ENCODE measurements around the gene EYS.

DNA sequence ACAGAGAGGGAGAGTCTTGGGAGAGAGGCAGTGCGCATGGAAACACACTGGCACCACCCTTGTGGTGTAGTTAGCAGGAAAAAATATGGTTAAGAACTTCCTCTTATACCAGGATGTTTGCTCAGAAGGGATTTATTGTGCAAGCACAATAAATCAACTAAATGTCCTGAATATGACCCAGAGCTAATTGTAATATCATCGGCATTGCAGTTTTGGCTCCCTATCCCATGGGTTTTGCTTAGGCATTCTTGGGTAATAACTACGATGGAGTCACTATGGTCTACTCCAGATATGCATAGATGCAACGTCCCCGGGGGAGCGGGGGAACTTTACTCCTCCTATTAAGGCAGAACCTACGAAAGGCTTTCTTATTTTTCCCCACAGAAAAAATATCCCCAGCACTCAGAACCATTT lies 751.6 kb downstream of the EYS start:
- TF ChIP-seq EZH2 (conservative IDR thresholded peaks at IDR 0.05; ENCODE audit: low read depth, low read length) = no peak
- TF ChIP-seq, protein P1, sequence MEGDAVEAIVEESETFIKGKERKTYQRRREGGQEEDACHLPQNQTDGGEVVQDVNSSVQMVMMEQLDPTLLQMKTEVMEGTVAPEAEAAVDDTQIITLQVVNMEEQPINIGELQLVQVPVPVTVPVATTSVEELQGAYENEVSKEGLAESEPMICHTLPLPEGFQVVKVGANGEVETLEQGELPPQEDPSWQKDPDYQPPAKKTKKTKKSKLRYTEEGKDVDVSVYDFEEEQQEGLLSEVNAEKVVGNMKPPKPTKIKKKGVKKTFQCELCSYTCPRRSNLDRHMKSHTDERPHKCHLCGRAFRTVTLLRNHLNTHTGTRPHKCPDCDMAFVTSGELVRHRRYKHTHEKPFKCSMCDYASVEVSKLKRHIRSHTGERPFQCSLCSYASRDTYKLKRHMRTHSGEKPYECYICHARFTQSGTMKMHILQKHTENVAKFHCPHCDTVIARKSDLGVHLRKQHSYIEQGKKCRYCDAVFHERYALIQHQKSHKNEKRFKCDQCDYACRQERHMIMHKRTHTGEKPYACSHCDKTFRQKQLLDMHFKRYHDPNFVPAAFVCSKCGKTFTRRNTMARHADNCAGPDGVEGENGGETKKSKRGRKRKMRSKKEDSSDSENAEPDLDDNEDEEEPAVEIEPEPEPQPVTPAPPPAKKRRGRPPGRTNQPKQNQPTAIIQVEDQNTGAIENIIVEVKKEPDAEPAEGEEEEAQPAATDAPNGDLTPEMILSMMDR (CRISPR knock-in tag; IDR thresholded peaks at IDR 0.05) = no peak
- TF ChIP-seq KAT7 (CRISPR knock-in tag; IDR thresholded peaks at IDR 0.05; ENCODE audit: borderline replicate concordance) = no peak
- TF ChIP-seq ETS1 (CRISPR knock-in tag; IDR thresholded peaks at IDR 0.05) = no peak
- TF ChIP-seq, protein P2, sequence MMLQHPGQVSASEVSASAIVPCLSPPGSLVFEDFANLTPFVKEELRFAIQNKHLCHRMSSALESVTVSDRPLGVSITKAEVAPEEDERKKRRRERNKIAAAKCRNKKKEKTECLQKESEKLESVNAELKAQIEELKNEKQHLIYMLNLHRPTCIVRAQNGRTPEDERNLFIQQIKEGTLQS (CRISPR knock-in tag; IDR thresholded peaks at IDR 0.05) = no peak
- TF ChIP-seq ZNF777 (CRISPR knock-in tag; IDR thresholded peaks at IDR 0.05) = no peak
- TF ChIP-seq SMAD1 (CRISPR knock-in tag; IDR thresholded peaks at IDR 0.05; ENCODE audit: borderline replicate concordance, low read depth) = no peak
- TF ChIP-seq SP1 (IDR thresholded peaks at IDR 0.05) = no peak
- TF ChIP-seq SP1 (CRISPR knock-in tag; IDR thresholded peaks at IDR 0.05) = no peak
- TF ChIP-seq, protein P3, sequence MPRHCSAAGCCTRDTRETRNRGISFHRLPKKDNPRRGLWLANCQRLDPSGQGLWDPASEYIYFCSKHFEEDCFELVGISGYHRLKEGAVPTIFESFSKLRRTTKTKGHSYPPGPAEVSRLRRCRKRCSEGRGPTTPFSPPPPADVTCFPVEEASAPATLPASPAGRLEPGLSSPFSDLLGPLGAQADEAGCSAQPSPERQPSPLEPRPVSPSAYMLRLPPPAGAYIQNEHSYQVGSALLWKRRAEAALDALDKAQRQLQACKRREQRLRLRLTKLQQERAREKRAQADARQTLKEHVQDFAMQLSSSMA (CRISPR knock-in tag; IDR thresholded peaks at IDR 0.05) = no peak
- TF ChIP-seq MAFK (conservative IDR thresholded peaks at IDR 0.05 in 1 of 2, IDR thresholded peaks at IDR 0.05 in 1 of 2; ENCODE audit: low read length in 2 of 2) = no peak
- TF ChIP-seq ARHGAP35 (CRISPR knock-in tag; IDR thresholded peaks at IDR 0.05; ENCODE audit: borderline replicate concordance) = no peak
- no peak for TF ChIP-seq ZFP36L2 (CRISPR knock-in tag; IDR thresholded peaks at IDR 0.05)
- TF ChIP-seq MXI1 (IDR thresholded peaks at IDR 0.05; ENCODE audit: borderline replicate concordance, low read depth, low read length) = no peak

Data from HepG2 (cell line).